ENCODE data around the gene PDLIM1.
"Not testable (repeated sequence)": the region's sequence is repeated elsewhere in the genome, so short reads cannot be mapped to it uniquely, and the experiment has no call there.

Gene PDLIM1

GRCh38 chr10:95214369-95214768 is 76.4 kb downstream of the PDLIM1 start:
- in situ Hi-C loops (cut with MboI; ENCODE audit: low sequenced_read_pairs), result no loop called here

GRCh38 chr10:95211606-95212279 is 79.1 kb downstream of the PDLIM1 start:
- in situ Hi-C loops (cut with MboI; ENCODE audit: low sequenced_read_pairs), result no loop called here

- in situ Hi-C loops (cut with MboI; ENCODE audit: low sequenced_read_pairs), result no loop called here
These were observed 81.2 kb downstream of the PDLIM1 start for GRCh38 chr10:95209509-95210127.

GRCh38 chr10:95208702-95209391 is 82.0 kb downstream of the PDLIM1 start:
- in situ Hi-C loops (cut with MboI; ENCODE audit: low sequenced_read_pairs), result no loop called here

GRCh38 chr10:95202865-95203264 is 87.9 kb downstream of the PDLIM1 start:
- in situ Hi-C loops (cut with MboI; ENCODE audit: low sequenced_read_pairs), result not testable (repeated sequence)

- in situ Hi-C loops (cut with MboI; ENCODE audit: low sequenced_read_pairs), result no loop called here
These were observed 89.1 kb downstream of the PDLIM1 start for GRCh38 chr10:95201736-95202135.

- in situ Hi-C loops (cut with MboI; ENCODE audit: low sequenced_read_pairs), result no loop called here
These were observed 94.8 kb downstream of the PDLIM1 start for GRCh38 chr10:95196046-95196445.

- in situ Hi-C loops (cut with MboI; ENCODE audit: low sequenced_read_pairs), result no loop called here
These were observed 96.9 kb downstream of the PDLIM1 start, which contains the start of gene ACSM6 for GRCh38 chr10:95193944-95194343. ACSM6 (plus strand) TSS chr10:95194238; CDS start chr10:95194486, 248 bp downstream.

- in situ Hi-C loops (cut with MboI; ENCODE audit: low sequenced_read_pairs), result no loop called here
These were observed 102.2 kb downstream of the PDLIM1 start for GRCh38 chr10:95188593-95188992.

- in situ Hi-C loops (cut with MboI; ENCODE audit: low sequenced_read_pairs), result no loop called here
These were observed 103.2 kb downstream of the PDLIM1 start for GRCh38 chr10:95187617-95188016.
